OCI-LY1 (cell line): ENCODE measurements around the gene PRR13.

Experiments
- H2AFZ ChIP-seq: fragments of 200-600 bp; sonication (generic), shearing (Covaris generic); 2 replicates; pipeline ENCODE4 v1.6.0; 2014; ENCODE audit warnings: antibody characterized with exemption, mild to moderate bottlenecking, low read length
- H3F3A ChIP-seq: fragments of 200-600 bp; sonication (generic), shearing (Covaris generic); 2 replicates; pipeline ENCODE4 v1.6.0; 2014; ENCODE audit warnings: mild to moderate bottlenecking, antibody characterized with exemption, low read length, moderate library complexity; ENCODE audit not compliant: insufficient read depth
- H3K27ac ChIP-seq: fragments of 200-600 bp; sonication (generic); 2 replicates; pipeline ENCODE4 v1.5.1; 2014; ENCODE audit warnings: low read length, mixed run types, mild to moderate bottlenecking, low read depth; ENCODE audit not compliant: poor library complexity, severe bottlenecking
- H3K27me3 ChIP-seq: fragments of 200-600 bp; sonication (generic); 2 replicates; pipeline ENCODE4 v1.6.0; 2014; ENCODE audit warnings: antibody characterized with exemption, mild to moderate bottlenecking, low read length, moderate library complexity; ENCODE audit not compliant: insufficient read depth
- H3K36me3 ChIP-seq: fragments of 200-600 bp; sonication (generic); 2 replicates; pipeline ENCODE4 v1.6.1; 2014; ENCODE audit warnings: mild to moderate bottlenecking, antibody characterized with exemption, low read length, moderate library complexity, mixed read lengths; ENCODE audit not compliant: insufficient read depth
- H3K4me1 ChIP-seq: fragments of 200-600 bp; sonication (generic); 2 replicates; pipeline ENCODE4 v1.5.1; 2014; ENCODE audit warnings: mild to moderate bottlenecking, low read length, moderate library complexity; ENCODE audit not compliant: insufficient read depth, severe bottlenecking
- H3K4me2 ChIP-seq: fragments of 200-600 bp; sonication (generic), shearing (Covaris generic); 2 replicates; pipeline ENCODE4 v1.6.1; 2014; ENCODE audit warnings: low read length
- H3K4me3 ChIP-seq: fragments of 200-600 bp; sonication (generic); 2 replicates; pipeline ENCODE4 v1.5.1; 2014; ENCODE audit warnings: low read length, low read depth, mild to moderate bottlenecking, mixed read lengths; ENCODE audit not compliant: poor library complexity, severe bottlenecking
- H3K79me2 ChIP-seq: fragments of 200-600 bp; shearing (Covaris generic); 2 replicates; pipeline ENCODE4 v1.6.1; 2016; ENCODE audit warnings: mixed run types, low read length, mixed read lengths; ENCODE audit not compliant: insufficient read depth
- H3K9ac ChIP-seq: fragments of 200-600 bp; sonication (generic), shearing (Covaris generic); 2 replicates; pipeline ENCODE4 v1.6.1; 2014; ENCODE audit warnings: mild to moderate bottlenecking, low read length, mixed read lengths
- H3K9me2 ChIP-seq: fragments of 200-600 bp; sonication (generic), shearing (Covaris generic); 2 replicates; pipeline ENCODE4 v1.6.1; 2014; ENCODE audit warnings: low read depth, mild to moderate bottlenecking, low read length, mixed read lengths
- H3K9me3 ChIP-seq: fragments of 200-600 bp; shearing (Covaris generic); 2 replicates; pipeline ENCODE4 v1.6.1; 2014; ENCODE audit warnings: low read length, mixed read lengths
- H4K20me1 ChIP-seq: fragments of 200-600 bp; sonication (generic), shearing (Covaris generic); 2 replicates; pipeline ENCODE4 v1.6.0; 2016; ENCODE audit warnings: mild to moderate bottlenecking, low read length; ENCODE audit not compliant: insufficient read depth
- CTCF ChIP-seq: fragments of 200-600 bp; sonication (generic), shearing (Covaris generic); IDR thresholded peaks from 2 replicates; pipeline ENCODE4 v1.5.1; 2017; ENCODE audit warnings: mild to moderate bottlenecking, antibody characterized with exemption, low read length, moderate library complexity, mixed read lengths
- EZH2 ChIP-seq: fragments of 200-600 bp; sonication (generic), shearing (Covaris generic); IDR thresholded peaks from 2 replicates; pipeline ENCODE4 v1.8.0; 2017; ENCODE audit warnings: borderline replicate concordance, mixed run types, mild to moderate bottlenecking, antibody characterized with exemption, low read length, moderate library complexity, mixed read lengths

PRR13 gene

GRCh38 chr12:53454707-53455106, 13.2 kb downstream of the PRR13 start:
- Histone ChIP-seq H3K27me3 (no peaks in the 10 kb centered on the region), H2AFZ (no peak overlapping the region), H3K4me3 (no peak overlapping the region), H4K20me1 (peaks cover 19% of the 10 kb centered on the region), H3K9ac (no peak overlapping the region), H3K4me1 (peaks cover 34% of the 10 kb centered on the region), H3K36me3 (peaks cover 74% of the 10 kb centered on the region), H3F3A (no peaks in the 10 kb centered on the region), H3K79me2 (peaks cover 38% of the 10 kb centered on the region), H3K4me2 (no peak overlapping the region), H3K9me3 (no peaks in the 10 kb centered on the region), H3K9me2 (no peaks in the 10 kb centered on the region), H3K27ac (no peak overlapping the region)
- TF ChIP-seq CTCF: no peak
- no peak for TF ChIP-seq EZH2

GRCh38 chr12:53456654-53457366, 15.3 kb downstream of the PRR13 start:
- H3K4me3 ChIP-seq: no peak overlapping the region
- TF ChIP-seq CTCF: no peak
- TF ChIP-seq EZH2: no peak
- H3K36me3 ChIP-seq: peaks cover 95% of the 10 kb centered on the region

GRCh38 chr12:53459097-53459496, 17.6 kb downstream of the PRR13 start:
- Histone ChIP-seq H3K27ac (no peak overlapping the region), H3K36me3 (peaks cover 100% of the 10 kb centered on the region), H3K4me2 (no peak overlapping the region), H3K9ac (no peak overlapping the region), H3F3A (no peaks in the 10 kb centered on the region), H3K4me3 (no peak overlapping the region), H4K20me1 (peaks cover 6% of the 10 kb centered on the region), H3K27me3 (no peaks in the 10 kb centered on the region), H3K79me2 (peaks cover 19% of the 10 kb centered on the region), H2AFZ (no peak overlapping the region), H3K4me1 (peaks cover 9% of the 10 kb centered on the region), H3K9me3 (no peaks in the 10 kb centered on the region), H3K9me2 (no peaks in the 10 kb centered on the region)
- no peak for TF ChIP-seq EZH2
- no peak for TF ChIP-seq CTCF

More at GRCh38 chr12:53456654-53457366, 15.3 kb downstream of the PRR13 start:
- Histone ChIP-seq H3F3A (no peaks in the 10 kb centered on the region), H3K9ac (no peak overlapping the region), H3K79me2 (peaks cover 38% of the 10 kb centered on the region), H3K27me3 (no peaks in the 10 kb centered on the region), H2AFZ (no peak overlapping the region), H3K4me1 (peaks cover 23% of the 10 kb centered on the region), H3K27ac (no peak overlapping the region), H3K9me2 (no peaks in the 10 kb centered on the region), H4K20me1 (peaks cover 19% of the 10 kb centered on the region), H3K4me2 (no peak overlapping the region), H3K9me3 (no peaks in the 10 kb centered on the region)
